Tibial nerve (tissue), 3 donors: ENCODE measurements around the gene CFAP65.

Source experiments
- CTCF ChIP-seq, 5 experiments: fragments of 200-600 bp in 3 of 5; fragments of 450-650 bp in 2 of 5; sonication (generic) in 3 of 5; IDR thresholded peaks; one replicate each; pipeline ENCODE4 v1.5.1; 2016 to 2019; ENCODE audit warnings: antibody characterized with exemption in 5 of 5, mild to moderate bottlenecking in 3 of 5, moderate library complexity in 2 of 5
- POLR2A ChIP-seq, 2 donors: fragments of 450-650 bp; IDR thresholded peaks; one replicate each; pipeline ENCODE4 v1.6.1; 2017; ENCODE audit warnings: antibody characterized with exemption in 2 of 2, mild to moderate bottlenecking in 2 of 2, moderate library complexity in 2 of 2

- TF ChIP-seq CTCF (IDR thresholded peaks at IDR 0.05) (no peak), POLR2A (IDR thresholded peaks at IDR 0.05) (no peak)
Observed at GRCh38 chr2:219072741-219073250, 31.5 kb upstream of the CFAP65 start.
